Stimulated activated naive CD4-positive, alpha-beta T cell (primary cell): ENCODE results near the gene VKORC1.

Experiments used
- DNase-seq, 6 experiments: peaks; one replicate each; lab custom pipeline; 2025; lab: John Stamatoyannopoulos, UW

VKORC1 gene

DNA sequence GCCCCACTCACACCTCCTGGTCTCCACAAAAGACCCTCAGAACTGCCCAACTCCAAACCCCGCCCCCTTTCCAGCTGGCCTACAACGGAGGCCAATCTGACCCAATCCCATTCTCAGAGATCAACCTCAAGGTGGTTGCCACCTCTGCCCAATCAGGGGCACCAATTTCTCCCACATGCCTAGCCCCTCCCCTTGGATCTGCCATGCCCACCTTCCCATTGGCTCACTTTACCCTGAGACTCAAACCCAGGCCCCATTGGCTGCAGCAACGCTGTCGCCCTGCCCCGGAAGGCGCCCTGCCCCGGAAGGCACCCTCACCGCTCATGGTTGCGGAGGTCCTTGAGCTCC is 31.1 kb downstream of the VKORC1 start:
- DNase-seq = no peak

DNA sequence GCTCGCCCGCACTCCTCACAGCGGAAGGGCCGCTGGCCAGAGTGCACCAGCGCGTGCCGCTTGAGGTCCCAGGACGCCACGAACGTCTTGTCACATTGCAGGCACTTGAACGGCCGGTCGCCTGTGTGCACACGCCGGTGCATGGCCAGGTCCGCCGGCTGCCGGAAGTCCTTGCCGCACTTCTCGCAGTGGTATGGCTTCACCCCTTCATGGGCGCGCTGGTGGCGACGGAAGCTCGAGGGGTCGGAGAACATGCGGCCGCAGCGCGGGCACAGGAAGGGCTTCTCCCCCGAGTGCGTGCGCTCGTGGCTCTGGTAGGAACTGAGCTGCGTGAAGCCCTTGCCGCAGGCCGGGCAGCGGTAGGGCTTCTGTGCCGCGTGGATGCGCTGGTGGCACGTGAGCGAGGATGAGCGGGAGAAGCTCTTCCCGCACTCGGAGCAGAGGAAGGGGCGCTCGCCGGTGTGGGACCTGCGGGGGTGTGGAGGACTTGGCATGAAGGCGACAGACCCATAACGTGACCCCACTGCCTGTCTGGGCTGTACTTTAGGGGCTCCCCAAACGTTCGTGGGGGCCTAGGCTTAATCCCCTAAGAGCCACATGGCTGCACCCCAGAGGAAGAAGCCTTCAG is 32.7 kb downstream of the VKORC1 start:
- DNase-seq = no peak

DNA sequence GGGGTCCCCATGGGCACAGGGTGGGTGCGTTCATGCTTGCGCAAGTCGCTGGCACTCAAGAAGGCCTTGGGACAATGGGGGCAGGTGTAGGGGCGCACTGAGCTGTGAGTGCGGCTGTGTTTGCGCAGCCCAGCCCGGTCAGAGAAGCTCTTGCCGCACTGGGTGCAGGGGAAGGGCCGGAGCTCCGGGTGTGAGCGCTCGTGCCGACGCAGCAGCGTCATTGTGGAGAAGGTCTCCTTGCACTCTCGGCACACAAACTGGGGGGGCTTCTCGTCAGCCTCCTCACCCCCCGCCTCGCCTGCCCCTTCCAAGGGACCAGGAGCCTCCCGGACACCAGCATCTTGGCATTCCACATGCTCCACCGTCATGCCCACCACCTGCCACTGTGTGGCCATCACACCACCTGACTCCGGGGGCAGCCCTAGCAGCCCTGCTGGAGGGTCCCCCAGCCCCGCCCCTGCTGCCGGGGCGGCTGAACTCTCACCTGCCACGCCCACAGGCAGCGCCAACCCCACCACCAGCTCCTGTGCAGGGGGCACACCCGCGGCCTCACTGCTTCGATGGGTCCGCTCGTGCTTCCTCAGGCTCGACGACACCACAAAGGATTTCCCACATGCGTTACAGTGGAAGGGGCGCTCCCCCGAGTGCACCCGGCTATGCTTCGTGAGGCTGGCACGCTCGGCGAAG is 33.3 kb downstream of the VKORC1 start:
- no peak for DNase-seq

DNA sequence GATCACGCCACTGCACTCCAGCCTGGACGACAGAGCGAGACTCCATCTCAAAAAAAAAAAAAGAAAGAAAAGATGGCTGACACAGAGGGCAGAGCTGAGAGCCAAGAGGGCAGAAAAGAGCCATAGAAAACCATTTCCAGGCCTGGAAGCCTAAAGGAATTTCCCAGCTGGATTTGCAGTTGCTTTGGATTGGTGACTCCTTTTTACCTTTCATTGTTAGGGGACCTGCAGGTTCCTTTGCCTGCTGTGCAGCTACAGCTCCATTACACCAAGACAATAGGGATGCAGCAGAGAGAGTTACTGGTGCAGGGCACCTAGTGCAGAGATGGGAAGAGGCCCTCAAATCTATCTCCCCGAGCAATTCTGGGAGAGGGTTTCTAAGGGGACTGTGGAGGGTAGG is 39.0 kb downstream of the VKORC1 start:
- DNase-seq = no peak

DNA sequence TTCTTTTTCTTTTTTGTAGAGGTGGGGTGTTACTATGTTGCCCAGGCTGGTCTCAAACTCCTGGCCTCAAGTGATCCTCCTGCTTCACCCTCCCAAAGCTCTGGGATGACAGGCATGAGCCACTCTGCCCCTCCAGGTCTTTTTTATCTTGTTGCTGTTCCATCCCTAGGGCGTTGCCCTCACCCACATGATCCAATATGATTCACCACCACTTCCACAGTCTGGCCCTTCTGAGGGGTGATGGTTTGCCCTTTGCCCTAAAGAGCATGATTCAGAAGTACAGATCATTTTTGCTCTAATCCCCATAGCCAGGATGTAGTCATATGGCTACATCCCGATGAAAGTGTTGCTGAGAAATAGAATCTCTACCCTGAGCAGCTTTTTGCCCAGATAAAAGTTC is 42.5 kb downstream of the VKORC1 start:
- DNase-seq = no peak

DNA sequence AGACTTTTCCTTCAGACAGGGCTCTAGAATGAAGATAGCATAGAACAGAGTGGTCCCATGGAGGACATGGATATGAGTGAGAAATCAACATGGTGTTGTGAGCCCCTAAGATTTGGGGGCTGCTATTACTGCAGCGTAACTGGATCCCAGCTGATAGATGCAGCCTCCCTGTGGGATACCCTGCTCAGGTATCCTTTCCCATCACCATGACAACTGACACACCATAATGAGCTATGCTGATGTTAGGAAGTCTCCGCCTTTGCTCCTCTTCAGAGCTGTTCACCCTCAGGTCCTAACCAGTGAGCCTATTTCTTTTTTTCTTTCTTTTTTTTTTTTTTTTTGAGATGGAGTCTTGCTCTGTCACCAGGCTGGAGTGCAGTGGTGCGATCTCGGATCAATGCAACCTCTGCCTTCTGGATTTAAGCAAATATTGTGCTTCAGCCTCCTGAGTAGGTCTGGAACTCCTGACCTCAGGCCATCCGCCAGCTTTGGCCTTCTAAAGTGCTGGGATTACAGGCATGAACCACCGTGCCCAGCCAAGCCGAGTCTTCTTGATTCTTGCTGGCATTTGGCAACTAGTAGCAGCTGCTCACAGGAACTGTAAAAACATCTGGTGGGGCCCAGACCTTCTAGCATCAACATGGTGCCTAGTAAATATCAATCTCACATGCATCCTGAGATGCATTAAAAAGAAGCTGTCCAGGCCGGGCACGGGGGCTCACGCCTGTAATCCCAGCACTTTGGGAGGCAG is 44.1 kb downstream of the VKORC1 start:
- DNase-seq = no peak

DNA sequence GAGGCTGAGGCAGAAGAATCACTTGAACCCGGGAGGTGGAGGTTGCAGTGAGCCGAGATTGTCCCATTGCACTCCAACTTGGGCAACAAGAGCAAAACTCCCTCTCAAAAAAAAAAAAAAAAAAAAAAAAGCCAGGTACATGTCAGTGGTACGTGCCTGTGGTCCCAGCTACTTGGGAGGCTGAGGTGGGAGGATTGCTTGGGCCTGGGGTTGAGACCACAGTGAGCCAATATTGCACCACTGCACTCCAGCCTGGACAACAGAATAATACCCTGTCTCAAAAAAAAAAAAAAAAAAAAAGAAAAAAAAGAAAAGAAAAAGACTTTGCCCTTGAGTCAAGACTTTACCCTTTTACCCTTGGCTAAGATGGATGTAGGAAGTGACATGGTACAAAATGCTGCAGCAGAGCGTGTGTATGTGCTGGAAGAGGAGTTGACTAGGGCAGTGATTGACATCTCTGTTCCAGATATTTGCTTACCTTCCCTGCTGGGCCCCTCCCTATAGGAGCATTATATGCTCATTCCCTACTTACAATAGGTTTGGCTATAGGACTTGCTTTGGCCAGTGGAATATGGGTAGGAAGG is 50.6 kb downstream of the VKORC1 start:
- DNase-seq = no peak

DNA sequence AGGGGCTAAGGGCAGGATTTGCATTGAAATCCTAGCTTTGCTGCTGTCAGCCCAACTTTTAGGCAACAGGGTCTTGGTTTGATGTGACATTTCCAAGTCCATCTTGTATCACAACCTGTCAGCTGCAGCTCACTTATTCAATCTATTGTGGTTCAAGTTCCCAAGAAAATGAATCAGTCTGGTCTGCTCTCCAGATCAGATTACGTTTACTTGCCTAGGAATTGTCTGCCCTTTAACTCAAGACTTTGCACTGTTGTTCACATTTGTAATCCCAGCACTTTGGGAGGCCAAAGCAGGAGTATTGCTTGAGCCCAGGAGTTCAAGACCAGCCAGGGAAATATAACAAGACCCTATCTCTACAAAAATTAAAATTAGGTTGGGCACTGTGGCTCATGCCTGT is 51.2 kb downstream of the VKORC1 start:
- no peak for DNase-seq

DNA sequence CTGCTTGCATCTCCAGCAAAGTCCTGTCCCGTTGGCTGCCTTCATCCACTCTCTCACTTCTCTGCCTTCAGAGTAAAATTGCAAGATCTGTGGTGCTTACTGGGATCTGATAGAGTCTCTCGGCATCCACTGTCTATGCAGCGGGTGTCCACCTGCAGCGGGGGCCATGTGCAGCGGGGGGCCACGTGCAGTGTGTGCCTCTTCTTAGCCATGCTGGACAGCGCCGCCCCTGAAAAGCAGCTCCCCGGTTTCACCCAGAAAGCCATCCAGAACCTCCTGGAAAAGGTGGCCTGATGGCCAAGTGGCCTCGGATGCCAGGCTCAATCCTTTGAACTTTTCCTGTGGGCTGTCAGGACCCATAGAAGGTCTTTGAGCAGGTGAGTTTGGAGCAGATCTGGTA is 51.7 kb downstream of the VKORC1 start:
- no peak for DNase-seq
